Testis (tissue), 2 donors: ENCODE data around the gene GMCL2.

Source experiments
- CTCF ChIP-seq, 3 experiments: fragments of 450-650 bp in 2 of 3; fragments of 200-600 bp in 1 of 3; sonication (generic) in 1 of 3; IDR thresholded peaks; one replicate each; pipeline ENCODE4 v1.5.1; 2016 to 2019; ENCODE audit warnings: antibody characterized with exemption in 3 of 3, mild to moderate bottlenecking in 2 of 3, moderate library complexity in 1 of 3
- POLR2A ChIP-seq: fragments of 450-650 bp; IDR thresholded peaks from one replicate; pipeline ENCODE4 v1.6.1; 2017; ENCODE audit warnings: antibody characterized with exemption, mild to moderate bottlenecking, moderate library complexity

GRCh38 chr5:178234750-178235587 lies 47.8 kb upstream of the GMCL2 start:
- TF ChIP-seq POLR2A (no peak), CTCF (IDR thresholded peaks at IDR 0.05) (peak; percentile 35 to 59 (median 44))
